Measurements from ENCODE around the gene SLX4.

SLX4 gene

GRCh38 chr16:3548859-3549258 lies 62.5 kb downstream of the SLX4 start:
- DNase-seq, result no peak

GRCh38 chr16:3548445-3548844 lies 63.0 kb downstream of the SLX4 start:
- no peak for DNase-seq

- no peak for DNase-seq
Observed at GRCh38 chr16:3546986-3547682, 64.3 kb downstream of the SLX4 start.

GRCh38 chr16:3542601-3543373 lies 68.6 kb downstream of the SLX4 start:
- no peak for DNase-seq

GRCh38 chr16:3541527-3542155 lies 69.8 kb downstream of the SLX4 start:
- no peak for DNase-seq

- no peak for DNase-seq
Observed at GRCh38 chr16:3538222-3538621, 73.2 kb downstream of the SLX4 start.

- no peak for DNase-seq
Observed at GRCh38 chr16:3536851-3537250, 74.6 kb downstream of the SLX4 start.

- no peak for DNase-seq
Observed at GRCh38 chr16:3536271-3536731, 75.1 kb downstream of the SLX4 start.

- no peak for DNase-seq
Observed at GRCh38 chr16:3534126-3534525, 77.3 kb downstream of the SLX4 start.

- DNase-seq, result no peak
Observed at GRCh38 chr16:3532741-3533140, 78.7 kb downstream of the SLX4 start.

Measured in CD4-positive, alpha-beta T cell treated with Interleukin-21 for 1 hour (primary cell).